COLO668 (cell line): ENCODE measurements around the gene FCRL4.
"Not testable (repeated sequence)": the region's sequence is repeated elsewhere in the genome, so short reads cannot be mapped to it uniquely, and the experiment has no call there.

Experiments
- DNase-seq: peaks from one replicate; lab custom pipeline; 2025; ENCODE audit not compliant: unreplicated experiment; lab: John Stamatoyannopoulos, UW

FCRL4 gene

GRCh38 chr1:157551694-157552693 lies 45.9 kb downstream of the FCRL4 start, which contains the start of gene FCRL5:
TSS of gene FCRL5 (minus strand) at chr1:157552515. CDS start at chr1:157552362, 153 bp downstream.
- DNase-seq, result no peak

GRCh38 chr1:157548081-157548480 lies 49.8 kb downstream of the FCRL4 start:
- not testable (repeated sequence) for DNase-seq

- DNase-seq, result no peak
Observed at GRCh38 chr1:157542676-157543075, 55.2 kb downstream of the FCRL4 start.

GRCh38 chr1:157540852-157541251 lies 57.0 kb downstream of the FCRL4 start:
- DNase-seq, result no peak

GRCh38 chr1:157540160-157540748 lies 57.6 kb downstream of the FCRL4 start:
- no peak for DNase-seq

GRCh38 chr1:157539568-157539967 lies 58.3 kb downstream of the FCRL4 start:
- DNase-seq, result no peak

- DNase-seq, result no peak
Observed at GRCh38 chr1:157532569-157532968, 65.3 kb downstream of the FCRL4 start.

- DNase-seq, result no peak
Observed at GRCh38 chr1:157523774-157524493, 74.0 kb downstream of the FCRL4 start.
